T47D (cell line): Measurements from ENCODE around the gene RTL10.

Source experiments
- DNase-seq, 2 experiments: peaks; one replicate each; pipeline versions ENCODE4 v3.0.0 to v3.0.0-alpha.2; 2011 to 2012; ENCODE audit warnings: low read depth in 1 of 2, low spot score in 1 of 2
- JUND ChIP-seq: IDR thresholded peaks from 2 replicates; pipeline ENCODE4 v1.6.1; 2012; ENCODE audit warnings: low read depth
- in situ Hi-C: cut with HindIII; loops from 2 replicates; pipeline ENCODE4 v1.10.0; 2016; ENCODE audit warnings: low sequenced_read_pairs, low pct_unique_long_range_greater_than_20kb

The RTL10 gene

GRCh38 chr22:19806213-19807160 is 48.2 kb downstream of the RTL10 start:
- peak; percentile 69 to 72 for DNase-seq
- in situ Hi-C loops, result no loop called here
- TF ChIP-seq JUND, result no peak; the same call in 1 of the 2 replicates

- TF ChIP-seq JUND, result no peak
- DNase-seq, result peak in 1 of 2 experiments; percentile 16
- in situ Hi-C loops, result no loop called here
Measured at GRCh38 chr22:19805821-19806212, 48.9 kb downstream of the RTL10 start.
